KBM-7 (cell line): Measurements from ENCODE around the gene VIPAS39.

Experiments
- DNase-seq: peaks from one replicate; pipeline ENCODE4 v3.0.0-alpha.2; 2015
- in situ Hi-C: fragments of 300-500 bp; cut with MboI; formaldehyde crosslinking; loops from 2 replicates; pipeline ENCODE4 v1.14.3; 2020; ENCODE audit warnings: low sequenced_read_pairs, low pct_unique_long_range_greater_than_20kb, mixed read lengths

The VIPAS39 gene

DNA sequence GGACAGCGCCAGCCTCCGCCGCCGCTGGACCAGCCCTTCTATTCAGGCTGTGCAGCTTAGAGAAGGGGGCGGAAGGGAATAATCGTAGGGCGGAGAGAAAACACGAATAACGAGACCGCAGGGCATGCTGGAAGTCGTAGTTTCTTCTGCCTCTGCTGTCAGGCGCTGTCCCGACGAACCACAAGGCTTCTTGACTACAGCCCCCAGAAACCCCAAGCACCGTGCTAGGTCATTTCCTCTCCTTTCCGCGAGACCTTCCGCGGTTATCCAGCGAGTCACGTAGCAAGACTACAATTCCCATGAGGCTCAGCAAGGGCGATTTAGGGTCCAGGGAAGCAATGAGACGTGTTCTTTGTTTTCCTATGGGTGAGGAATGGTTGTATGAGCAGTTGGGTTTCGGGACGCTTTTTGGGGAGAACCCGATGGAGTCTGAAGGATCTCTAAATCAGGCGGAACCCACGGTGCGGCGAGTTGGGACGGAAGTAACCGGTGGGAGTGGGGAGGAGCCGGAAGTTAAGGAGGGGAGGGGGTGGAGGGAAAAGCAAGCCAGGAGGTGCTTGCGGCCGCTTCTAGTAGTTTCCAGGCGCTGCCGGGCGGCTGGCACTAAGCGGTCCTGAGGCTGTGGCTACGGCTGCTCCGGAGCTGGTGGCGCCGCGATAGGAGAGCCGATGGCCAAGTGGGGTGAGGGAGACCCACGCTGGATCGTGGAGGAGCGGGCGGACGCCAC, at the start of gene VIPAS39, which contains the start of gene AHSA1:
TSS of gene VIPAS39 (minus strand) at position 80 of the 727 bp plus-strand sequence. CDS start 3,499 bp downstream, outside the sequence.
TSS of gene AHSA1 (plus strand) at position 572 of the 727 bp plus-strand sequence. CDS start at position 669, 97 bp downstream.
- in situ Hi-C loops = no loop called here
- DNase-seq = peak; percentile 99

DNA sequence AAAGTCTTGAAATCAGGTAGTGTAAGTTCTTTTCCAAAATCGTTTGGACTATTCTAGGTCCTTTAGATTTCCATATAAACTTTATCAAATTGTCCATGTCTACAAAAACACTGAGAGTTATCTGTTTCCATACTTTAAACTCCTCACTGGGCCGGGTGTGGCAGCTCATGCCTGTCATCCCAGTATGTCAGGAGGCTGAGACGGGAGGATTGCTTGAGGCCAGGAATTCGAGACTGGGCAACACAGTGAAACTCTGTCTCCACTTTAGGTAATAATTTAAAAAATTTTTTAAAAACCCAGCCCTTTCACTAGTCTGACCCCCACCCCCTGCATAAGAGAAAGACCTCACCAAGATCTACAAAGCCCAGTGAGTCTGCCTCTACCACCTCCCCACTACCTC, 47.6 kb upstream of the VIPAS39 start:
- in situ Hi-C loops = no loop called here
- no peak for DNase-seq

DNA sequence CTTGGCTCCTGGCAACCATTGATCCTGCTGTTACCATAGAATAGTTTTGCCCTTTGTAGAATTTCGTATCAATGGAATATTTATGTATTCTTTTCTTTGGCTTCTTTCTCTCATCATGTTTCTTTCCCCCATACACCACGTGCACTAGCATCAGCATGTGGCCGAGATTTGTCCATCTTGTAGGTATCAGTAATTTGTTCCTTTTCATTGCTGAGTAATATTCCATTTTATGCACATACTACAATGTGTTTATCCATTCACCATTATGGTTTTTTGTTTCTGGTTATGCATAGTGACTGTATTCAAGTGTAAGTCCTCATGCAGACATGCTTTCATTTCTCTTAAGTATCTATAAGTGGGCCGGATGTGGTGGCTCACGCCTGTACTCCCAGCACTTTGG, 45.7 kb upstream of the VIPAS39 start:
- in situ Hi-C loops = no loop called here
- no peak for DNase-seq

DNA sequence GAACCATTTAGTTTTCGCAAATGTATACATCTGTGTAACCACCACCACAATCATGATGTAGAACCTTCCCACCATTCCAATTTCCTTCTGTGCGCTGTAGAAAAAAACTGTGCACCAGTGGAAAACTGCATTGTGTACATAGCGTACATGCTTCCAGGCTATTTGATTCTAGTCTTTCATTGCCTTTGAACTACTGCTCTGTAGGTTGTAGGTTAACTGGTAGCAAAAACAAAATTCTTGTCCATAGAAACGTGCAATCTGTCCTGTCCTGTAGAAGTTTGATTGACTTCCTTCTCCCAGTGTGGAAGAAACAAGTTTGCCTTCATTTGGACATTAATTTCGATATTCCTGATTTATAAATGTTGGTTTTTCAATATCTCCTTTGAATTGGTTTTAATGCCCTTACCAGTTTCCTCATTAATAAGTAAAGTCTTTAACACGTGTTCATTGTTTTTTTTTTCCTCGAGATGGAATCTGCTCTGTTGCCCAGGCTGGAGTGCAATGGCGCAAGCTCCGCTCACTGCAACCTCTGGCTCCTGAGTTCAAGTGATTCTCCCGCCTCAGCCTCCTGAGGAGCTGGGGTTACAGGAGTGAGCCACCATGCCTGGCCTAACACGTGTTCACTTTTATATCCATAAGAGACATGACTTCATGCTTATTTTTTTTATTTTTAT, 44.8 kb upstream of the VIPAS39 start:
- DNase-seq = no peak
- in situ Hi-C loops = no loop called here

DNA sequence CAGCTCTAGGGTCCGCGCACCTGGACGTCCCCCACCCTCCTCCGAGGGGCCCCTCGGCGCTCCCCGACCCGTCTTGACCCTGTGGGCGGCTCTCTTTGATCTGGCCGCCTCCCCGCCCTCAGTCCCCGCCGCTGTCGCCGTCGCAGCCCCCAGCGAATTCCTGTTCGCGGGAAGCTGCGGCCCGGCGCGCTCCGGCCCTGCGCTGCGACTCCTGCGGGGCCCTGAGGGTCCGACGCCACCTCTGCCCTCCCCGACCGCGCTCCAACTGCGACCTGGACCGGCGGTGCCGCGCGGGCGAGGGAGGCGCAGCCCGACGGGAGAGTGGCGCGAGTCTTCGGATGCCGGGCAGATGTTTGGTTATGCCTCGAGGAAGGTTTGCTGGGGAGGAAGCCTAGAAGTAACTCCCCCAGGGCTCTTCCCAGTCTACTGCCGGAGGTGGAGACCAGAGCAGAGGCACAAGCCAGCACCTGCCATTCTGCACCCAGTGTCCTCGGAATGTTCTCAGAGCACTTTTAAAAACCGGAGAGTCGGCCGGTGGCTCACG, 41.7 kb upstream of the VIPAS39 start:
- DNase-seq = peak; percentile 38
- in situ Hi-C loops = no loop called here

DNA sequence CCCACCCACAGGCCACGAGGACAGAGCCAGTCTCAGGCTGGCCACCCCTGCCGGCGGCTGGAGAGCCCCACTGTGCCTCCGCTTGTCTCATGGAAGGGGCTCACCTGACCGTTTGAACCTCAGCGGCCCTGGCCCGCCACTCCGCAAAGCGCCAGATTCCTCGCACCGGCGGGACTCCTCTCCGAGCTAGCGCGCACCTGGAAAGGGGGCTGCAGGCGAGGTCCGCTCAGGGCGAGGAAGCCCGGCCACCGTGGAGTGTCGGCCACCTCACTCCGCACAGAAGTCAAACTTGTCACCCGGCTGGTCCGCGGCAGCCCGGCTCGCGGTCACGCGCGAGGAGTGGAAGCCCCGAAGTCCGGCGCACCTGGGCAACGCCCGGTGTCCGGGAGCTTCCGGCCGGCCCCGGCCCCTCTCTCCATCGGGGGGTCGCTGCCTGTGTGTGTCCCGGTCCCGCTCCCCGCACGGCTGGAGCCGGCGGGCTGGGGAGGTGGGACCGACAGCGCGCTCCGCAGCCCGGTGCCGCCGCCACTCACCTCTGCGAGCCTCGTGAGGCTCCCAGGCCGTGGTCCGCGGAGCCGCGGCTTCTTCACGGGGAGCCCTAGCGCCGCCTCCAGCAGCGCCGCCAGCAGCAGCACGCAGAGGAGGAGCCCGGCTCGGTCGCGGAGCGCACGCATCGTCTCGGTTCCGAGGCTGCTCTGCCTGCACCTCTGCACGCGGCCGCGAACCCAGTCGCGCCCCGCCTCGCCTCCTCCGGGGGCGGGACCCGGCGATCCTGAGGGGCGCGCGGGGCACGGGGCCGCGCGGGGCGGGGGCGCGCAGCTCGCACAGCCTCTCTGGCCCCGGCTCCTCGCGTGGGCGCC, 40.9 kb upstream of the VIPAS39 start, which contains the start of gene ISM2:
TSS of gene ISM2 (minus strand) at position 697 of the 860 bp plus-strand sequence. CDS start at position 674, 23 bp downstream.
- DNase-seq = peak; percentile 46
- in situ Hi-C loops = no loop called here

DNA sequence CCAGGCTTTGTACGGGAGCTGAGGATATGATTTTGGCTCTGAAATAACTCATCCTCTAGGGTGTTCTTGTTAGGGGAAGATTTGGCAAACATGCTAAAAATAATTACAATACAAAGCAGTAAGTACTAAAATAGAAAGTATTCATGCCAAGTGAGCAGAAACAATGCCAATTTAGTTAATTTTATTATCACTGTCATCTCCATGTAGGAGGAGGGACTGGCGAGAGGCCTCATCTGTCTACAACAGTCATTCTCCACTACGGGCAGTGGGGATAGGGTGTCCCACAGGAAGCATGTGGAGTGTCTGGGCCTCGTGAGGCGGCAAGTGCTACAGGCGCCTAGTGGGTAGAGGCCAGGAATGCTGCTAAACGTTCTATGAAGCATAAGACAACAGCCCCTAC, 37.9 kb upstream of the VIPAS39 start:
- no peak for DNase-seq
- in situ Hi-C loops = no loop called here

DNA sequence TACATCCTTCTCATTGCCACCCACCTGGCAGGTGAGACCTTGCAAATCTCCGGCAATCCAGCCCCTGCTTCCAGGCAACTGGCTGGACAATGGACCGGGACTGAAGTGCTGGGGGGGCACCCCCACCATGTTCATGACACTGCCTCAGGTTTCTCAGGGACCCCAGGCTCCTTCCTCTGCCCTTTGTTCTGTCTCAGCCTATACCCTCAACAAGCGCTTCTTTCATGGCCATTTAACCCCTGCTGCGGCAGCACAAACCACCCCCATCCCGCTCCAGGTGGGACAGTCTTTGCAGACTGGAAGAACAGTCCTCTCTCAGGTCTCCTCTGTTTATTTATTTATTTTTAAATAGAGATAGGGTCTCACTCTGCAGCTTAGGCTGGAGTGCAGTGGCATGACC, 33.7 kb upstream of the VIPAS39 start:
- in situ Hi-C loops = no loop called here

DNA sequence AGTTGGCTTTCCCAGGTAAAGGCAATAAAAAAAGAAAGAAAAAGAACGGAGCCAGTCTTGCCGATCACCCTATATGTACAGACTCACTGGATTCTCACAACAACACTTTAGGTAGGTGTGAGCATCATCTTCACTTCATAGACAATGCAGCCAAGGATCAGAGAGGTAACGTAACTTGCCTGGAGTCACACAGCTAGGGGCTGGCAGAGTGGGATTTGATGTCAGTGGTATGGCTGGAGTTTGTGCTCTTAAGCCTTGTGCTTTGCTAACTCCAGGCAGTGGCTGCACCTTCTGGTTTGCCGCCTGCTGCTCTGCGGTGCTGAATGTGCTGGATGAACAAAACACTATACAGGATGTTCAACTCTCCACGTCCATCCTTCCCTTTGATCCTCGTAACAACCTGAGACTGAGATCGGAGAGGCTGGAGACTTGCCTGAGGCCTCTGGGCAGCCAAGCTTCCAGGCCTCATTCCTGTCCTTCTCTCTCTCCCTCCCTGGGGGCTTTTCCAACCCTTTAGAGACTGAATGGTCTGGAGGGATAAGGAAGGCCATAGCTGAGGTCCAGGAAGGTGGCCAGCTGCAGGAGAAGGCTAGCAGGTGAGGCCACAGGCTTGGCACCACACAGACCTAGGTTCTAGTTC, 33.1 kb upstream of the VIPAS39 start:
- DNase-seq = no peak
- in situ Hi-C loops = no loop called here

More for the DNA sequence above, 33.7 kb upstream of the VIPAS39 start:
- no peak for DNase-seq

DNA sequence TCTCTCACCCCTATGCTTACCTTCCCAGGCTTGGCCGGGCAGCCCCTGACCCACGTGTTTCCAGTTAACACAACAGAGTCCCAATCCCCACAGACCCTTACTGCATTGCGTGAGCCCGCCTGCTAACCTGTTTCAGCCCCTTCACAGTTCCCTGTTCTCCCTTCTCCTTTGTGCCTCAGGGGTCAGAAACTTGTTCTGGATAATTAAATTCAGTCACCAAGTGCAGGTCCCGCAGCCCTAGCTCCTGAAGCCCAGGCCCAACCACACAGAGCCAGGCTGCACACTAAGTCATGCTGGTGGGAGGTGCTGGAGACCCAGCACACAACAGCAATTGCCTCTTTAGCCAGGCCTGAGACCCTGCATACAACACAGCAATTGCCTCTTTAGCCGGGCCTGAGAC, 31.6 kb upstream of the VIPAS39 start:
- no peak for DNase-seq
- in situ Hi-C loops = no loop called here

DNA sequence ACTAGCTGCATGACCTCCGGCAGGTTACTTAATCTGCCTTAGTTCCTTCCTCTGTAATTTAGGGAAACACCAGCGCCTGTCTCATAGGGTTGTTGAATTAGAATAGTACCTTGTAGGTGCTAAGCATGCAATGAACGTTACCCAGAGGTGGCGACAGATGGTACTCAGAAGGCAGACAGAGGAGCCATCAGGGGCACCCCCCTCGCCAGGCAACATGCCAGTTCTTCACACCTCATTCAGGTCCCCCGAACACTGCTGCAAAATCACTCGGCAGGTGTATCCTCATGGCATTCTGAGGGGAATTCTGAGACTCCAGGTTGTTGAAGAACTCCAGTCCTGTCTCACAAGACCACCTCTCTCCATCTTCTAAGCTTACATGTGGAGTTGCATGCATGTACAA, 31.2 kb upstream of the VIPAS39 start:
- no peak for DNase-seq
- in situ Hi-C loops = no loop called here

DNA sequence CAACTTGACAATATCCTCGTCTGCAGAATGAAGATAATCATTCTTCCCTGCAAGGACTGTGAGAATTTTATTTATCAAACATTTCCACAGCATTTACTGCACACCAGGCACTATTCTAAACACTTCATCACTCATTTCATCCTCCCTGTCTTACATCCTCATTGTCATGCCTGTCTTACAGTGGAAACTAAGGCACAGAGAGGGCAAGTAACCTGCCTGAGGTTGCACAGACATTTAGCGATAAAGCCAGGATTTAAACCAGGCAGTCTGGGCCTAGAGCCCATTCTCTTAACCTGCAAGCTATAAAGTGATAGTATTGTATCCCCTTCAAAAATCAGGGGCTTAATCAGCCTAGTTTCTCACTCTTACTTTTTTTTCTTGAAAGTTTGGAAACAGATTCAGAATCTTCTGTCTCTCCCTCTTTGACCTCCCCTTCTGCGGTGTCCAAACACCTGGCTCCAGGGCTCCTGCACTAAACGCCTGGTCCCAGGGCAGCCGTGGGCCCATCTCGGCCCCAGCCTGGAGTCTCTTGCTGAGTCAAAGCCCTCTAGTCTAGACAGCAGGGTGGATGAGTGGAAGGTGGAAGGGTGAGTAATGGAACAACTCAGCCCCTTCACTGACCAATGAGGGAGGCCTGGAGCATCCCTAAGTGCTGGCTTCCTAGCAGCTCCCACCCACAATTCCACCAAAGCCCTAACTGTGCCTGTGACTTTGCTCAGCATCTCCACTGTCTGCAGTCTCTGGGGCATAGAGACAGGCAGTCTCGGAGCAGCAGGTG, 28.7 kb upstream of the VIPAS39 start:
- DNase-seq = no peak
- in situ Hi-C loops = no loop called here

DNA sequence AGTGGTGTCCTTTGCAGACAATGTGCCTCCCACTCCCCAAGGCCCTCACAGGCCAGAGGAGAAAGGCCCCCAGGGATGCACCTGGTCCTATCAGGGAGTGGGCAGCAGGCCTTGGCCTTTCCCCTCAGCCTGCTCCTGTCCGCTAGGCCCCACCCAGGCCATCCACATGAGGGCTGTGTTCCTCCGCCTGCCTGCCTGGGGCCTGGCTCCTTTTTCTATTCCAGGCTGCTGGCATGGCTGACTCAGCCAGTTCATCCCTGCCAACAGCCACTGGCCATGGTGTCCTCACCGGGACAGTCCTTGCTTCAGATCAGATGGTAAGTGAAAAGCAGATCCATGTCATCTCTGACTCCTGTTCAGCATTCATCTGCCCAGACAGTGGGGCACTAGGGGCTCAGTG, 27.9 kb upstream of the VIPAS39 start:
- DNase-seq = no peak
- in situ Hi-C loops = no loop called here

DNA sequence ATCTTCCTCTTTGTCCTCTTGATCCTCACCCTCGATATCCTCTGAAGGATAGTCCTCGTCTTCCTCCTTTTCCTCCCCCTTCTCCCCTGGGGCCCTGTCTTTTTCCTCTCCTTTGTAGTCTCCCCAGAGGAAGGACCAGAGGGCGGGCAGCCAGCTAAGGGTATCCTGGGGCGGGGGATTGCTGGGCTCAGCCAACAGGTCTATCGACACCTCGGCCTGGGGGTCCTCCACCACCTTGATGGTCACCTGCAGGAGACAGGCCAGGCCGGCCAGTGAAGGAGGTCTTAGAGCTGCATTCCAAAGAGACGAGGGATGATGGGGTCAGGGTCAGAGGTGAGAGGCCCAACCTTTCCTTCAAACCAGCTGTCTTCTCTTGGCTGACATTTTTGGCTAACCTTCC, 25.0 kb upstream of the VIPAS39 start:
- in situ Hi-C loops = no loop called here
- no peak for DNase-seq

DNA sequence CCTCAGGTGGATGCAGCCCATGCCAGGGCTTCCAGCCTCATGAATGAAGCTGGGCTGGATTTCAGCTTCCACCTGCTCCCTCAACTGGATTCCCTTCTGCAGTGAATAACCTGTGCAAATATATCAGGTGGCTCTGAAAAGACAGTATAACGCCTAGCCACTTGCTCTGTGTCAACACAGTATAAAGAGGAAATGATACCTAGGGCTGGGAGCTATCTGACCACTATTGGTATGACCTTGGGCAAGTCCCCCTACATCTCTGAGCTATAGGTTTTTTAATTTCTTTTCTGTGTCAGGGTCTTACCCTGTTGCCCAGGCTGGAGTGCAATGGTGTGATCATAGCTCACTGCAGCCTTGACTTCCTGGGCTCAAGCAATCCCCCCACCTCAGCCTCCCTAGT, 21.4 kb upstream of the VIPAS39 start:
- no peak for DNase-seq
- in situ Hi-C loops = no loop called here

DNA sequence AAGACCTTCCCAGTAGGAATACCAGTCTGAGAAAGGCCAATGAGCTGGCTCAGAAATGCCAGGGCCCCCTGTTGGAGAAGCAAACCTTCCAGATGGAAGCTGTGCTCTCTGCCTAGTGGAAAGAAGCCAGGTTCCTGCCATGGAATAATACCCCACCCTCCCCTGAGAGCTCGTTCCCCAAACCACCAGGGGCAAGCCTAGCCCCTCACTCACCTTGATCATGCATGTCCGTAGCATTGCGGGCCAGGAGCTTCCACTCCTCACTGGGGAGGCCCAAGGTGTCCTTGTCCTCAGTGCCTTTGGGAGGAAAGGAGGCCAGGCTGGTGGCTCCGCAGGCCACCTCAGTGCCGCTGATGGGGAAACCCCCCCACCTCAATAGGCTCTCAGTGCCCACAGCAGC, 20.6 kb upstream of the VIPAS39 start:
- no peak for DNase-seq
- in situ Hi-C loops = no loop called here

DNA sequence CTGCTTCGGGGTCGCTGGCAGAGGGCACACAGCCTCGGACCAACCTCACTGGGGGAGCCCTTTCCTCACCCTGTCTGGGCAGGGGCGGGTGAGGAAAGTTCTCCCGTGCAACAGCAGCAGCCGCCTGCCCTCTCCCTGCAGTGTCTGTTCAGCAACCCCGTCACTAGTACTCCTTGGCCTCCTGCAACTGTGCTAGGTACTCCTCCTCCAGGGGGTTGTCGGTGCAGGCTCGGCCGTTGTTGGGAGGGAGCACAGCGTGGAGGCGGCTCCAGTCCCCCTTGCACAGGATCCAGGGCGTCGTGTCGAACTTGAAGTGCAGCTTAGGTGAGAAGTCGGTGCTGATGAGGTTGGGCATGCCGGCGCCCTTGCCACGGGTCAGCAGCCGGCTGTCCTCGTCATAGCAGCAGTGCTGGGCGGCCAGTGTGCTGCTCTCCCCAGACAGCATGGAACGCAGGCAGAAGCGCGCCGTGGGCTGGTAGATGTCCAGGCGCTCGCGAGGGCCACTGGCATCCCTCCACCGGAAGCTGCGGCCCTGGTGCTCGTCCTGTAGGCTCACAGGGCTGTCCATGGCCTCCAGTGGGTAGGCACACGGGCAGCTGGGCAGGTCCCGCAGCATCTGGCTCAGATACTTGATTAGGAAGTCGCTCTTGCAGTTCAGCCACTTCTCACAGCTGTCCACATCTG, 18.2 kb upstream of the VIPAS39 start:
- in situ Hi-C loops = no loop called here
- no peak for DNase-seq
